Neural crest cell (in vitro differentiated cells): ENCODE results near the gene PRKCG. TPM values are rescaled to one million over a fixed set of nuclear protein-coding genes. Genes with fewer than 3 reads are reported as not detected.

ENCODE experiments used
- DNase-seq: peaks from one replicate; pipeline ENCODE4 v3.0.0; 2021; ENCODE audit warnings: low read depth, mixed read lengths, low spot score
- H3K27ac Mint-ChIP-seq: one replicate; pipeline ENCODE4 v1.8.0; 2021; ENCODE audit warnings: mild to moderate bottlenecking, mixed read lengths; ENCODE audit not compliant: unreplicated experiment
- H3K27me3 Mint-ChIP-seq: 2 replicates; pipeline ENCODE4 v1.8.0; 2021; ENCODE audit warnings: low read depth, mild to moderate bottlenecking, mixed read lengths
- H3K36me3 Mint-ChIP-seq: 2 replicates; pipeline ENCODE4 v1.8.0; 2021; ENCODE audit warnings: low read depth, mild to moderate bottlenecking, mixed read lengths
- H3K4me1 Mint-ChIP-seq: 2 replicates; pipeline ENCODE4 v1.8.0; 2021; ENCODE audit warnings: mixed read lengths
- H3K4me3 Mint-ChIP-seq: one replicate; pipeline ENCODE4 v1.8.0; 2021; ENCODE audit warnings: mild to moderate bottlenecking, mixed read lengths
- H3K9me3 Mint-ChIP-seq: 2 replicates; pipeline ENCODE4 v1.8.0; 2021; ENCODE audit warnings: mixed read lengths
- CTCF ChIP-seq: fragments of 200-600 bp; sonication (generic); conservative IDR thresholded peaks from 2 replicates; pipeline ENCODE4 v1.5.0; 2021; ENCODE audit warnings: antibody characterized with exemption, mild to moderate bottlenecking
- total RNA-seq: library from RNA; stranded (reverse); gene quantifications from 2 replicates; pipeline ENCODE4 v1.2.1, GENCODE V29; 2021

PRKCG gene
- total RNA-seq, 1 donor from 2014 or later = 0.65 TPM

- H3K4me1 Mint-ChIP-seq = peaks cover 32% of the 10 kb centered on the region
Observed at GRCh38 chr19:53870485-53870844, 11.5 kb upstream of the PRKCG start.

GRCh38 chr19:53871454-53871853, 10.5 kb upstream of the PRKCG start:
- Mint-ChIP-seq H3K36me3 (peaks cover 9% of the 10 kb centered on the region), H3K27me3 (peaks cover 11% of the 10 kb centered on the region), H3K9me3 (no peaks in the 10 kb centered on the region), H3K4me1 (peaks cover 24% of the 10 kb centered on the region), H3K4me3 (peak overlapping the region; percentile 81), H3K27ac (no peak overlapping the region)
- no peak for DNase-seq
- no peak for TF ChIP-seq CTCF

More at GRCh38 chr19:53870485-53870844, 11.5 kb upstream of the PRKCG start:
- DNase-seq = no peak
- H3K27me3 Mint-ChIP-seq = peaks cover 16% of the 10 kb centered on the region
- TF ChIP-seq CTCF = no peak
- no peaks in the 10 kb centered on the region for H3K9me3 Mint-ChIP-seq
- H3K4me3 Mint-ChIP-seq = peak overlapping the region; percentile 81
- H3K27ac Mint-ChIP-seq = peak overlapping the region; percentile 83
- peaks cover 9% of the 10 kb centered on the region for H3K36me3 Mint-ChIP-seq

GRCh38 chr19:53872762-53873161, 9.2 kb upstream of the PRKCG start:
- Mint-ChIP-seq H3K4me1 (peaks cover 11% of the 10 kb centered on the region), H3K36me3 (peaks cover 9% of the 10 kb centered on the region), H3K27me3 (peaks cover 6% of the 10 kb centered on the region), H3K4me3 (peak overlapping the region; percentile 53), H3K9me3 (no peaks in the 10 kb centered on the region), H3K27ac (no peak overlapping the region)
- no peak for DNase-seq
- TF ChIP-seq CTCF = no peak

GRCh38 chr19:53873773-53874605, 8.0 kb upstream of the PRKCG start:
- peaks cover 9% of the 10 kb centered on the region for H3K36me3 Mint-ChIP-seq
- peak overlapping the region; percentile 46 for H3K4me3 Mint-ChIP-seq
- H3K27me3 Mint-ChIP-seq = no peaks in the 10 kb centered on the region
- no peak for TF ChIP-seq CTCF
- peak overlapping the region; percentile 78 for H3K27ac Mint-ChIP-seq
- no peak for DNase-seq
- H3K9me3 Mint-ChIP-seq = no peaks in the 10 kb centered on the region
- H3K4me1 Mint-ChIP-seq = peaks cover 8% of the 10 kb centered on the region

- no peaks in the 10 kb centered on the region for H3K27me3 Mint-ChIP-seq
- TF ChIP-seq CTCF = no peak
- H3K4me3 Mint-ChIP-seq = peak overlapping the region; percentile 46
- H3K36me3 Mint-ChIP-seq = peaks cover 9% of the 10 kb centered on the region
- H3K4me1 Mint-ChIP-seq = peaks cover 10% of the 10 kb centered on the region
- no peak overlapping the region for H3K27ac Mint-ChIP-seq
- H3K9me3 Mint-ChIP-seq = no peaks in the 10 kb centered on the region
- DNase-seq = no peak
Observed at GRCh38 chr19:53874606-53874990, 7.4 kb upstream of the PRKCG start.
